WTC11 (cell line): ENCODE results near the gene USP11.

ENCODE experiments used
- CTCF ChIP-seq: fragments of 200-600 bp; IDR thresholded peaks from 2 replicates; pipeline ENCODE4 v1.8.0; 2022; ENCODE audit warnings: antibody characterized with exemption
- TF ChIP-seq, protein P1 (sequence below): sonication (generic); formaldehyde crosslinking; IDR thresholded peaks from 2 replicates; pipeline ENCODE4 v1.8.1; 2023; ENCODE audit warnings: mild to moderate bottlenecking, missing genetic modification reagents

GRCh38 chrX:47243351-47243750, 10.5 kb downstream of the USP11 start:
- no peak for TF ChIP-seq CTCF
- TF ChIP-seq, protein P1, sequence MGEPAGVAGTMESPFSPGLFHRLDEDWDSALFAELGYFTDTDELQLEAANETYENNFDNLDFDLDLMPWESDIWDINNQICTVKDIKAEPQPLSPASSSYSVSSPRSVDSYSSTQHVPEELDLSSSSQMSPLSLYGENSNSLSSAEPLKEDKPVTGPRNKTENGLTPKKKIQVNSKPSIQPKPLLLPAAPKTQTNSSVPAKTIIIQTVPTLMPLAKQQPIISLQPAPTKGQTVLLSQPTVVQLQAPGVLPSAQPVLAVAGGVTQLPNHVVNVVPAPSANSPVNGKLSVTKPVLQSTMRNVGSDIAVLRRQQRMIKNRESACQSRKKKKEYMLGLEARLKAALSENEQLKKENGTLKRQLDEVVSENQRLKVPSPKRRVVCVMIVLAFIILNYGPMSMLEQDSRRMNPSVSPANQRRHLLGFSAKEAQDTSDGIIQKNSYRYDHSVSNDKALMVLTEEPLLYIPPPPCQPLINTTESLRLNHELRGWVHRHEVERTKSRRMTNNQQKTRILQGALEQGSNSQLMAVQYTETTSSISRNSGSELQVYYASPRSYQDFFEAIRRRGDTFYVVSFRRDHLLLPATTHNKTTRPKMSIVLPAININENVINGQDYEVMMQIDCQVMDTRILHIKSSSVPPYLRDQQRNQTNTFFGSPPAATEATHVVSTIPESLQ (CRISPR knock-in tag): no peak
